Panc1 (cell line): ENCODE measurements around the gene ATP13A3.

Experiments used
- CTCF ChIP-seq: fragments of 450-650 bp; IDR thresholded peaks from 2 replicates; pipeline ENCODE4 v1.5.1; 2017; ENCODE audit warnings: mild to moderate bottlenecking
- POLR2AphosphoS5 ChIP-seq: IDR thresholded peaks from 2 replicates; pipeline ENCODE4 v1.6.1; 2012; ENCODE audit warnings: mild to moderate bottlenecking, low read depth, low read length, moderate library complexity
- SIN3A ChIP-seq: IDR thresholded peaks from 2 replicates; pipeline ENCODE4 v1.6.1; 2012; ENCODE audit warnings: low read depth, mild to moderate bottlenecking, low read length, moderate library complexity, borderline replicate concordance; ENCODE audit not compliant: insufficient read depth
- TCF7L2 ChIP-seq: IDR thresholded peaks from 2 replicates; pipeline ENCODE4 v1.6.1; 2011; ENCODE audit warnings: mild to moderate bottlenecking, low read depth, low read length, inconsistent platforms
- TF ChIP-seq, protein P1 (sequence below), 2 experiments: IDR thresholded peaks; 2 replicates each; pipeline ENCODE4 v1.6.1; 2011 to 2012; ENCODE audit warnings: low read depth in 2 of 2, control low read depth in 1 of 2, low read length in 1 of 2, mild to moderate bottlenecking in 1 of 2, moderate library complexity in 1 of 2; ENCODE audit not compliant: insufficient read depth in 1 of 2

GRCh38 chr3:194373028-194373427 lies 113.8 kb downstream of the ATP13A3 start:
- TF ChIP-seq CTCF (no peak), SIN3A (no peak), POLR2AphosphoS5 (no peak), TCF7L2 (no peak)
- TF ChIP-seq, protein P1, sequence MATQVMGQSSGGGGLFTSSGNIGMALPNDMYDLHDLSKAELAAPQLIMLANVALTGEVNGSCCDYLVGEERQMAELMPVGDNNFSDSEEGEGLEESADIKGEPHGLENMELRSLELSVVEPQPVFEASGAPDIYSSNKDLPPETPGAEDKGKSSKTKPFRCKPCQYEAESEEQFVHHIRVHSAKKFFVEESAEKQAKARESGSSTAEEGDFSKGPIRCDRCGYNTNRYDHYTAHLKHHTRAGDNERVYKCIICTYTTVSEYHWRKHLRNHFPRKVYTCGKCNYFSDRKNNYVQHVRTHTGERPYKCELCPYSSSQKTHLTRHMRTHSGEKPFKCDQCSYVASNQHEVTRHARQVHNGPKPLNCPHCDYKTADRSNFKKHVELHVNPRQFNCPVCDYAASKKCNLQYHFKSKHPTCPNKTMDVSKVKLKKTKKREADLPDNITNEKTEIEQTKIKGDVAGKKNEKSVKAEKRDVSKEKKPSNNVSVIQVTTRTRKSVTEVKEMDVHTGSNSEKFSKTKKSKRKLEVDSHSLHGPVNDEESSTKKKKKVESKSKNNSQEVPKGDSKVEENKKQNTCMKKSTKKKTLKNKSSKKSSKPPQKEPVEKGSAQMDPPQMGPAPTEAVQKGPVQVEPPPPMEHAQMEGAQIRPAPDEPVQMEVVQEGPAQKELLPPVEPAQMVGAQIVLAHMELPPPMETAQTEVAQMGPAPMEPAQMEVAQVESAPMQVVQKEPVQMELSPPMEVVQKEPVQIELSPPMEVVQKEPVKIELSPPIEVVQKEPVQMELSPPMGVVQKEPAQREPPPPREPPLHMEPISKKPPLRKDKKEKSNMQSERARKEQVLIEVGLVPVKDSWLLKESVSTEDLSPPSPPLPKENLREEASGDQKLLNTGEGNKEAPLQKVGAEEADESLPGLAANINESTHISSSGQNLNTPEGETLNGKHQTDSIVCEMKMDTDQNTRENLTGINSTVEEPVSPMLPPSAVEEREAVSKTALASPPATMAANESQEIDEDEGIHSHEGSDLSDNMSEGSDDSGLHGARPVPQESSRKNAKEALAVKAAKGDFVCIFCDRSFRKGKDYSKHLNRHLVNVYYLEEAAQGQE (IDR thresholded peaks at IDR 0.05; ENCODE audit: insufficient read depth in 1 of 2, low read depth in 2 of 2, low read length in 1 of 2) = no peak
